M059J (cell line): Measurements from ENCODE around the gene SUDS3. TPM values are rescaled to one million over a fixed set of nuclear protein-coding genes. Genes with fewer than 3 reads are reported as not detected.
A peak's percentile ranks its signal among the peaks of the same experiment; 100 is the strongest.
"Not testable (repeated sequence)": the region's sequence is repeated elsewhere in the genome, so short reads cannot be mapped to it uniquely, and the experiment has no call there.

Source experiments
- DNase-seq: peaks from one replicate; pipeline ENCODE4 v3.0.0-alpha.2; 2012; ENCODE audit warnings: low read depth
- total RNA-seq: library from RNA; depleted of rRNA; stranded (reverse); fragments of >200 nt; shearing (Covaris generic); gene quantifications from 2 replicates; pipeline ENCODE4 v1.2.3, GENCODE V29; 2014

The SUDS3 gene
- total RNA-seq, 1 experiment from 2014 or later: 43.3 TPM

GRCh38 chr12:118397708-118398440, 21.5 kb downstream of the SUDS3 start:
- no peak for DNase-seq

GRCh38 chr12:118398524-118398923, 22.2 kb downstream of the SUDS3 start:
- DNase-seq: no peak

GRCh38 chr12:118398940-118399339, 22.6 kb downstream of the SUDS3 start:
- no peak for DNase-seq

GRCh38 chr12:118402251-118402650, 25.9 kb downstream of the SUDS3 start:
- DNase-seq: peak; percentile 67

- peak; percentile 75 for DNase-seq
Observed at GRCh38 chr12:118404876-118405521, 28.6 kb downstream of the SUDS3 start.

GRCh38 chr12:118408241-118408640, 31.9 kb downstream of the SUDS3 start:
- DNase-seq: not testable (repeated sequence)

GRCh38 chr12:118409834-118410233, 33.5 kb downstream of the SUDS3 start:
- no peak for DNase-seq

GRCh38 chr12:118417942-118418341, 41.6 kb downstream of the SUDS3 start:
- no peak for DNase-seq

- DNase-seq: peak; percentile 9
Observed at GRCh38 chr12:118418385-118419057, 42.2 kb downstream of the SUDS3 start.

- DNase-seq: no peak
Observed at GRCh38 chr12:118420673-118421072, 44.3 kb downstream of the SUDS3 start.

GRCh38 chr12:118424884-118425283, 48.5 kb downstream of the SUDS3 start:
- DNase-seq: no peak

- DNase-seq: no peak
Observed at GRCh38 chr12:118425364-118425763, 49.0 kb downstream of the SUDS3 start.

- no peak for DNase-seq
Observed at GRCh38 chr12:118427819-118428218, 51.5 kb downstream of the SUDS3 start.

- no peak for DNase-seq
Observed at GRCh38 chr12:118428643-118429042, 52.3 kb downstream of the SUDS3 start.

- DNase-seq: no peak
Observed at GRCh38 chr12:118429688-118430383, 53.5 kb downstream of the SUDS3 start.

GRCh38 chr12:118430516-118430915, 54.2 kb downstream of the SUDS3 start:
- DNase-seq: peak; percentile 25

GRCh38 chr12:118432812-118433545, 56.6 kb downstream of the SUDS3 start:
- DNase-seq: peak; percentile 24

GRCh38 chr12:118436002-118436730, 59.8 kb downstream of the SUDS3 start:
- peak; percentile 33 for DNase-seq

GRCh38 chr12:118436986-118437385, 60.6 kb downstream of the SUDS3 start:
- DNase-seq: peak; percentile 31

- no peak for DNase-seq
Observed at GRCh38 chr12:118439068-118439467, 62.7 kb downstream of the SUDS3 start.

GRCh38 chr12:118446247-118446646, 69.9 kb downstream of the SUDS3 start:
- no peak for DNase-seq
